Stimulated activated CD8-positive, alpha-beta memory T cell treated with anti-CD3 and anti-CD28 coated beads, Interleukin-15, amount 100 ng/mL, for 4 hours (primary cell): ENCODE results near the gene HS3ST6.
"Not testable (repeated sequence)": the region's sequence is repeated elsewhere in the genome, so short reads cannot be mapped to it uniquely, and the experiment has no call there.

ENCODE experiments used
- DNase-seq, 2 donors: peaks; one replicate each; pipeline ENCODE4 v3.0.0-alpha.2; 2020; ENCODE audit warnings: low read depth in 2 of 2

The HS3ST6 gene

GRCh38 chr16:1918351-1919326, at the start of gene HS3ST6:
TSS of gene HS3ST6 (minus strand) at chr16:1918415. CDS start at chr16:1918323, 92 bp downstream.
- no peak for DNase-seq

GRCh38 chr16:1966460-1966859, 48.2 kb upstream of the HS3ST6 start, which contains the start of gene RNF151:
TSS of gene RNF151 (plus strand) at chr16:1966856. CDS start at chr16:1966882, 26 bp downstream.
- no peak for DNase-seq

GRCh38 chr16:1965396-1966001, 47.3 kb upstream of the HS3ST6 start:
- DNase-seq = no peak

- DNase-seq = peak; percentile 93 to 94
These were observed 46.5 kb upstream of the HS3ST6 start, which contains the start of gene RPS2 for GRCh38 chr16:1964506-1965395. TSS of gene RPS2 (minus strand) at chr16:1964826. CDS start at chr16:1964625, 201 bp downstream.

GRCh38 chr16:1963806-1964505, 45.7 kb upstream of the HS3ST6 start:
- DNase-seq = no peak

GRCh38 chr16:1962161-1963153, 44.2 kb upstream of the HS3ST6 start:
- DNase-seq = not testable (repeated sequence)

GRCh38 chr16:1961651-1962067, 43.4 kb upstream of the HS3ST6 start:
- no peak for DNase-seq

GRCh38 chr16:1960665-1961630, 42.7 kb upstream of the HS3ST6 start:
- DNase-seq = no peak

GRCh38 chr16:1959269-1960039, 41.2 kb upstream of the HS3ST6 start, which contains the start of gene NDUFB10:
TSS of gene NDUFB10 (plus strand) at chr16:1959538. CDS start at chr16:1959625, 87 bp downstream.
- DNase-seq = peak; percentile 76 to 79

GRCh38 chr16:1958715-1959268, 40.6 kb upstream of the HS3ST6 start:
- DNase-seq = no peak

- DNase-seq = not testable (repeated sequence)
These were observed 39.9 kb upstream of the HS3ST6 start for GRCh38 chr16:1958143-1958491.

- DNase-seq = not testable (repeated sequence)
These were observed 39.4 kb upstream of the HS3ST6 start for GRCh38 chr16:1957434-1958142.

- DNase-seq = no peak
These were observed 35.5 kb upstream of the HS3ST6 start for GRCh38 chr16:1953734-1954133.

GRCh38 chr16:1950559-1950958, 32.3 kb upstream of the HS3ST6 start:
- DNase-seq = no peak

GRCh38 chr16:1950047-1950446, 31.8 kb upstream of the HS3ST6 start:
- no peak for DNase-seq

GRCh38 chr16:1949507-1949906, 31.3 kb upstream of the HS3ST6 start:
- no peak for DNase-seq

GRCh38 chr16:1947369-1947670, 29.1 kb upstream of the HS3ST6 start:
- no peak for DNase-seq
